WERI-Rb-1 (cell line): ENCODE data around the gene CHD3.
A peak's percentile ranks its signal among the peaks of the same experiment; 100 is the strongest.

Experiments used
- DNase-seq: peaks from one replicate; pipeline ENCODE4 v3.0.0-alpha.2; 2020
- H3K27ac ChIP-seq: fragments of 250-450 bp; sonication (Bioruptor Pico); 2 replicates; pipeline ENCODE4 v1.5.1; 2020; ENCODE audit warnings: mild to moderate bottlenecking, moderate library complexity
- H3K27me3 ChIP-seq: fragments of 250-450 bp; sonication (Bioruptor Pico); 2 replicates; pipeline ENCODE4 v1.5.1; 2021; ENCODE audit warnings: mild to moderate bottlenecking, low read depth, moderate library complexity; ENCODE audit not compliant: insufficient read depth, severe bottlenecking
- H3K36me3 ChIP-seq: fragments of 250-450 bp; sonication (Bioruptor Pico); 2 replicates; pipeline ENCODE4 v1.5.1; 2020; ENCODE audit warnings: mild to moderate bottlenecking, moderate library complexity
- H3K4me3 ChIP-seq: 2 replicates; pipeline ENCODE4 v1.5.1; 2011; ENCODE audit warnings: low read depth, mild to moderate bottlenecking, control low read depth, low read length
- H3K9me3 ChIP-seq: fragments of 250-450 bp; sonication (Bioruptor Pico); 2 replicates; pipeline ENCODE4 v1.5.1; 2021; ENCODE audit warnings: mild to moderate bottlenecking, moderate library complexity; ENCODE audit not compliant: severe bottlenecking
- TF ChIP-seq, protein P1 (sequence below): IDR thresholded peaks from 2 replicates; pipeline ENCODE4 v1.5.1; 2011; ENCODE audit warnings: low read depth, mild to moderate bottlenecking, control low read depth, inconsistent platforms, low read length

CHD3 gene

GRCh38 chr17:7894866-7895265 is 6.3 kb downstream of the CHD3 start:
- no peak overlapping the region for H3K27ac ChIP-seq
- H3K36me3 ChIP-seq = peaks cover 80% of the 10 kb centered on the region
- H3K9me3 ChIP-seq = no peaks in the 10 kb centered on the region
- H3K4me3 ChIP-seq = no peak overlapping the region
- no peaks in the 10 kb centered on the region for H3K27me3 ChIP-seq
- DNase-seq = no peak
- TF ChIP-seq, protein P1, sequence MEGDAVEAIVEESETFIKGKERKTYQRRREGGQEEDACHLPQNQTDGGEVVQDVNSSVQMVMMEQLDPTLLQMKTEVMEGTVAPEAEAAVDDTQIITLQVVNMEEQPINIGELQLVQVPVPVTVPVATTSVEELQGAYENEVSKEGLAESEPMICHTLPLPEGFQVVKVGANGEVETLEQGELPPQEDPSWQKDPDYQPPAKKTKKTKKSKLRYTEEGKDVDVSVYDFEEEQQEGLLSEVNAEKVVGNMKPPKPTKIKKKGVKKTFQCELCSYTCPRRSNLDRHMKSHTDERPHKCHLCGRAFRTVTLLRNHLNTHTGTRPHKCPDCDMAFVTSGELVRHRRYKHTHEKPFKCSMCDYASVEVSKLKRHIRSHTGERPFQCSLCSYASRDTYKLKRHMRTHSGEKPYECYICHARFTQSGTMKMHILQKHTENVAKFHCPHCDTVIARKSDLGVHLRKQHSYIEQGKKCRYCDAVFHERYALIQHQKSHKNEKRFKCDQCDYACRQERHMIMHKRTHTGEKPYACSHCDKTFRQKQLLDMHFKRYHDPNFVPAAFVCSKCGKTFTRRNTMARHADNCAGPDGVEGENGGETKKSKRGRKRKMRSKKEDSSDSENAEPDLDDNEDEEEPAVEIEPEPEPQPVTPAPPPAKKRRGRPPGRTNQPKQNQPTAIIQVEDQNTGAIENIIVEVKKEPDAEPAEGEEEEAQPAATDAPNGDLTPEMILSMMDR = no peak

DNA sequence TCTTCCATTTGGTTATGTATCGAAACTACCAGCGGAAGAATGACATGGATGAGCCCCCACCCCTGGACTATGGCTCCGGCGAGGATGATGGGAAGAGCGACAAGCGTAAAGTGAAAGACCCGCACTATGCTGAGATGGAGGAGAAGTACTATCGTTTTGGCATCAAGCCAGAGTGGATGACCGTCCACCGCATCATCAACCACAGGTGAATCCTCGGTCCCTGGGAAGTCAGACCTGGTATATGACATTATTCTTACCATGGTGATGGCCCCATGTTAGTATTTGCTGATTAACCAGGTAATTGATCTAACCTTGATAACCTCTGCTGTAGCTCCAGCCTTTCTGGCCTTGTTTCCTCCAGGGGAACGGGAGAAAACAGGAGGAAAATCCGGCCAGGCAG is 8.5 kb downstream of the CHD3 start:
- Histone ChIP-seq H3K27me3 (no peaks in the 10 kb centered on the region), H3K27ac (peak overlapping the region; percentile 16; the same call in 1 of the 2 replicates), H3K36me3 (peaks cover 83% of the 10 kb centered on the region), H3K4me3 (no peak overlapping the region), H3K9me3 (no peaks in the 10 kb centered on the region)
- DNase-seq = no peak
- TF ChIP-seq, protein P1 = no peak

- TF ChIP-seq, protein P1 = no peak
- Histone ChIP-seq H3K27ac (no peak overlapping the region; the same call in 1 of the 2 replicates), H3K36me3 (peaks cover 86% of the 10 kb centered on the region), H3K4me3 (no peak overlapping the region), H3K9me3 (no peaks in the 10 kb centered on the region), H3K27me3 (no peaks in the 10 kb centered on the region)
- DNase-seq = no peak
These were observed 9.2 kb downstream of the CHD3 start for GRCh38 chr17:7897773-7898172.

DNA sequence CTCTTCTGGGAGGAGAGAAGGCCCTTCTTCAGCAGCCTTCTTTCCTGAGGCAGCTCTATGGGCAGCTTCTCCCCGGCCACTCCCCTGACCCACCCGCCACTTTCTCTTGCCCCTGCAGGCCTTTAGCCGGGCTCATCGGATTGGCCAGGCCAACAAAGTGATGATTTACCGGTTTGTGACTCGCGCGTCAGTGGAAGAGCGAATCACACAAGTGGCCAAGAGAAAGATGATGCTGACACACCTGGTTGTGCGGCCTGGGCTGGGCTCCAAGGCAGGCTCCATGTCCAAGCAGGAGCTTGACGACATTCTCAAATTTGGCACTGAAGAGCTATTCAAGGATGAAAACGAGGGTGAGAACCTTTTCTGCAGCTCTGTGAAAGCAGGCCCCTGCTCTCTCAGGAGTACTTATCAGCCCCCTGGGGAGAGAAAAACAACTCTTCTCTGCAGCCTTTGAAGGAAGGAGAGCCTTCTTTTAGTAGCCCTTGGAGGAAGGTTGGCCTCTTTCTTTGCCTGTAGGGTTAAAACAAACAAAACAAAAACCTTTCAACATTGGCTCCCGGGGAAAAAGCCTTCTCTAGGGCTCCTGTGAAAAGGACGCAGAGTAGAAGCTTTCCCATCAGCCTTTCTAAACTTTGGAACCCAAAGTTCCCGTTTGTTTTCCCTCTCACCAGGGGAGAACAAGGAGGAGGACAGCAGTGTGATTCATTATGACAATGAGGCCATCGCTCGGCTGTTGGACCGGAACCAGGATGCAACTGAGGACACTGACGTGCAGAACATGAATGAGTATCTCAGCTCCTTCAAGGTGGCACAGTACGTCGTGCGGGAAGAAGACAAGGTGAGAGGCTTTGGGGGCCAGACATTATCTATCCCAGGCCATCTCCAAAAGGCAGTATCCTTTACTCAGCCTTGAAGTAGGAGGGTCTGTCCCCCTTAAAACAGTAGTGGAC is 14.8 kb downstream of the CHD3 start:
- Histone ChIP-seq H3K4me3 (no peak overlapping the region), H3K9me3 (no peaks in the 10 kb centered on the region), H3K27me3 (no peaks in the 10 kb centered on the region), H3K27ac (no peak overlapping the region), H3K36me3 (peaks cover 87% of the 10 kb centered on the region)
- DNase-seq = no peak
- TF ChIP-seq, protein P1 = no peak

- Histone ChIP-seq H3K27ac (no peak overlapping the region), H3K36me3 (peaks cover 55% of the 10 kb centered on the region), H3K27me3 (no peaks in the 10 kb centered on the region), H3K9me3 (no peaks in the 10 kb centered on the region), H3K4me3 (no peak overlapping the region)
- DNase-seq = no peak
- TF ChIP-seq, protein P1 = no peak
These were observed 20.5 kb downstream of the CHD3 start for GRCh38 chr17:7909089-7909488.
